WTC11 (cell line): ENCODE measurements around the gene RREB1. TPM values are rescaled to one million over a fixed set of nuclear protein-coding genes. Genes with fewer than 3 reads are reported as not detected.

Experiments used
- ATAC-seq: fragments of 200-7000 bp; cut with Tn5 transposase; 2 replicates; pipeline ENCODE4 v1.10.0; 2021; ENCODE audit warnings: mild to moderate bottlenecking, moderate library complexity
- CTCF ChIA-PET: fragments of 300-600 bp; sonication (Branson Sonifier 250); formaldehyde crosslinking; loops from one replicate; lab custom pipeline; 2021; ENCODE audit warnings: antibody characterized with exemption; lab: Charles Lee
- POLR2A ChIA-PET: fragments of 350-600 bp; sonication (Branson Sonifier 250); formaldehyde crosslinking; loops from one replicate; lab custom pipeline; 2021; ENCODE audit warnings: antibody characterized with exemption; lab: Charles Lee
- DNase-seq: peaks from one replicate; pipeline ENCODE4 v3.0.0; 2021; ENCODE audit warnings: low spot score
- H3K27ac Mint-ChIP-seq: 2 replicates; pipeline ENCODE4 v1.8.0; 2021; ENCODE audit warnings: mixed read lengths
- H3K27me3 Mint-ChIP-seq: 2 replicates; pipeline ENCODE4 v1.8.0; 2021; ENCODE audit warnings: low read depth, mild to moderate bottlenecking, moderate library complexity, mixed read lengths
- H3K36me3 Mint-ChIP-seq: 2 replicates; pipeline ENCODE4 v1.8.0; 2021; ENCODE audit warnings: mixed read lengths
- H3K4me1 Mint-ChIP-seq: 2 replicates; pipeline ENCODE4 v1.8.0; 2022; ENCODE audit warnings: mixed read lengths
- H3K4me3 Mint-ChIP-seq: 2 replicates; pipeline ENCODE4 v1.8.0; 2021; ENCODE audit warnings: mild to moderate bottlenecking, moderate library complexity, mixed read lengths
- H3K9me3 Mint-ChIP-seq: 2 replicates; pipeline ENCODE4 v1.8.0; 2021; ENCODE audit warnings: mixed read lengths
- AFF4 ChIP-seq: sonication (generic); formaldehyde crosslinking; IDR thresholded peaks from 2 replicates; pipeline ENCODE4 v1.8.1; 2023; ENCODE audit warnings: mild to moderate bottlenecking, missing genetic modification reagents, borderline replicate concordance
- ATF3 ChIP-seq: sonication (generic); formaldehyde crosslinking; conservative IDR thresholded peaks from 2 replicates; pipeline ENCODE4 v1.8.1; 2022; ENCODE audit warnings: mild to moderate bottlenecking, missing genetic modification reagents
- CDX4 ChIP-seq: fragments of 250-450 bp; sonication (Bioruptor Pico); IDR thresholded peaks from 2 replicates; pipeline ENCODE4 v1.9.0; 2021; ENCODE audit warnings: moderate library complexity, mild to moderate bottlenecking, inconsistent platforms, borderline replicate concordance
- E2F4 ChIP-seq: sonication (generic); formaldehyde crosslinking; IDR thresholded peaks from 2 replicates; pipeline ENCODE4 v1.8.1; 2022; ENCODE audit warnings: low read depth, mild to moderate bottlenecking, moderate library complexity, missing genetic modification reagents, borderline replicate concordance
- ESRRA ChIP-seq: sonication (generic); formaldehyde crosslinking; IDR thresholded peaks from 2 replicates; pipeline ENCODE4 v1.8.1; 2022; ENCODE audit warnings: mild to moderate bottlenecking, missing genetic modification reagents, borderline replicate concordance
- FOXP1 ChIP-seq: sonication (generic); formaldehyde crosslinking; IDR thresholded peaks from 2 replicates; pipeline ENCODE4 v1.8.0; 2022; ENCODE audit warnings: missing genetic modification reagents, mild to moderate bottlenecking, moderate library complexity, borderline replicate concordance
- JAZF1 ChIP-seq: fragments of 250-450 bp; sonication (Bioruptor Pico); IDR thresholded peaks from 2 replicates; pipeline ENCODE4 v1.9.0; 2021; ENCODE audit warnings: moderate library complexity, mild to moderate bottlenecking, inconsistent platforms
- NFYB ChIP-seq: sonication (generic); formaldehyde crosslinking; conservative IDR thresholded peaks from 2 replicates; pipeline ENCODE4 v1.8.0; 2022; ENCODE audit warnings: low read depth, missing genetic modification reagents
- NR1H2 ChIP-seq: sonication (generic); formaldehyde crosslinking; IDR thresholded peaks from 2 replicates; pipeline ENCODE4 v1.9.0; 2021; ENCODE audit warnings: mild to moderate bottlenecking, moderate library complexity, missing genetic modification reagents
- NR2C2 ChIP-seq: sonication (generic); formaldehyde crosslinking; IDR thresholded peaks from 2 replicates; pipeline ENCODE4 v1.8.0; 2022; ENCODE audit warnings: mild to moderate bottlenecking, missing genetic modification reagents
- TCF7 ChIP-seq: sonication (generic); formaldehyde crosslinking; IDR thresholded peaks from 2 replicates; pipeline ENCODE4 v1.8.0; 2022; ENCODE audit warnings: mild to moderate bottlenecking, low read depth, missing genetic modification reagents, moderate library complexity
- TP53 ChIP-seq: sonication (generic); formaldehyde crosslinking; IDR thresholded peaks from 2 replicates; pipeline ENCODE4 v1.8.1; 2023; ENCODE audit warnings: mild to moderate bottlenecking, missing genetic modification reagents
- USF1 ChIP-seq: sonication (generic); formaldehyde crosslinking; IDR thresholded peaks from 2 replicates; pipeline ENCODE4 v1.8.0; 2022; ENCODE audit warnings: mild to moderate bottlenecking, missing genetic modification reagents
- ZNF232 ChIP-seq: sonication (generic); formaldehyde crosslinking; IDR thresholded peaks from 2 replicates; pipeline ENCODE4 v1.8.0; 2022; ENCODE audit warnings: mild to moderate bottlenecking, missing genetic modification reagents
- ZNF317 ChIP-seq: sonication (generic); formaldehyde crosslinking; IDR thresholded peaks from 2 replicates; pipeline ENCODE4 v1.8.1; 2023; ENCODE audit warnings: low read depth, mild to moderate bottlenecking, moderate library complexity, missing genetic modification reagents, borderline replicate concordance
- ZNF425 ChIP-seq: fragments of 250-450 bp; sonication (Bioruptor Pico); conservative IDR thresholded peaks from 2 replicates; pipeline ENCODE4 v1.9.0; 2021; ENCODE audit warnings: mild to moderate bottlenecking
- ZSCAN18 ChIP-seq: fragments of 250-450 bp; sonication (Bioruptor Pico); IDR thresholded peaks from 2 replicates; pipeline ENCODE4 v2.1.2; 2022; ENCODE audit warnings: mild to moderate bottlenecking, moderate library complexity
- total RNA-seq: library from RNA; stranded (reverse); gene quantifications from 3 replicates; pipeline ENCODE4 v1.2.3, GENCODE V29; 2021
- TF ChIP-seq, protein P1 (sequence below): sonication (generic); formaldehyde crosslinking; IDR thresholded peaks from 2 replicates; pipeline ENCODE4 v1.8.0; 2022; ENCODE audit warnings: mild to moderate bottlenecking, missing genetic modification reagents
- TF ChIP-seq, protein P2 (sequence below): fragments of 250-450 bp; sonication (Bioruptor Pico); IDR thresholded peaks from 2 replicates; pipeline ENCODE4 v1.9.0; 2021; ENCODE audit warnings: mild to moderate bottlenecking

The RREB1 gene
- total RNA-seq, 1 experiment from 2014 or later, result 38.5 TPM

- no peaks in the 10 kb centered on the region for H3K36me3 Mint-ChIP-seq
- H3K27ac Mint-ChIP-seq, result no peak overlapping the region
- CTCF ChIA-PET, result interaction anchor here (0.9 to 1.5 kb wide), 2 partner anchors 14 to 85 kb away, joined by 3 to 4 read pairs; no protein-coding TSS in a partner anchor
- TF ChIP-seq TP53 (no peak), E2F4 (CRISPR knock-in tag) (no peak), ZNF317 (CRISPR knock-in tag) (no peak), CDX4 (no peak), USF1 (CRISPR knock-in tag) (no peak), TCF7 (CRISPR knock-in tag) (no peak), ZNF425 (CRISPR knock-in tag) (no peak), ATF3 (CRISPR knock-in tag) (no peak), ESRRA (no peak), ZNF232 (no peak), ZSCAN18 (CRISPR knock-in tag) (no peak), NFYB (CRISPR knock-in tag) (no peak), NR1H2 (CRISPR knock-in tag) (no peak), AFF4 (CRISPR knock-in tag) (no peak), FOXP1 (CRISPR knock-in tag) (no peak), JAZF1 (CRISPR knock-in tag) (no peak), NR2C2 (CRISPR knock-in tag) (no peak)
- TF ChIP-seq, protein P1, sequence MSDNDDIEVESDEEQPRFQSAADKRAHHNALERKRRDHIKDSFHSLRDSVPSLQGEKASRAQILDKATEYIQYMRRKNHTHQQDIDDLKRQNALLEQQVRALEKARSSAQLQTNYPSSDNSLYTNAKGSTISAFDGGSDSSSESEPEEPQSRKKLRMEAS (CRISPR knock-in tag), result no peak
- TF ChIP-seq, protein P2, sequence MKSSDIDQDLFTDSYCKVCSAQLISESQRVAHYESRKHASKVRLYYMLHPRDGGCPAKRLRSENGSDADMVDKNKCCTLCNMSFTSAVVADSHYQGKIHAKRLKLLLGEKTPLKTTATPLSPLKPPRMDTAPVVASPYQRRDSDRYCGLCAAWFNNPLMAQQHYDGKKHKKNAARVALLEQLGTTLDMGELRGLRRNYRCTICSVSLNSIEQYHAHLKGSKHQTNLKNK (CRISPR knock-in tag), result no peak
- H3K4me3 Mint-ChIP-seq, result no peak overlapping the region
- DNase-seq (no peak), ATAC-seq (no peak)
- no peaks in the 10 kb centered on the region for H3K27me3 Mint-ChIP-seq
- POLR2A ChIA-PET, result no interaction called here
- peaks cover 83% of the 10 kb centered on the region for H3K4me1 Mint-ChIP-seq
- no peaks in the 10 kb centered on the region for H3K9me3 Mint-ChIP-seq
Measured at GRCh38 chr6:7161253-7161623, 53.5 kb downstream of the RREB1 start.
